Upper lobe of right lung (tissue), 1 donor: ENCODE results near the gene RAD51B. TPM values are rescaled to one million over a fixed set of nuclear protein-coding genes. Genes with fewer than 3 reads are reported as not detected.

ENCODE experiments used
- ATAC-seq: fragments of 200-7000 bp; cut with Tn5 transposase; one replicate; pipeline ENCODE4 v1.9.1; 2020; ENCODE audit warnings: mild to moderate bottlenecking, moderate library complexity
- DNase-seq: peaks from one replicate; pipeline ENCODE4 v3.0.0-alpha.2; 2020
- H3K27ac ChIP-seq: fragments of 200-600 bp; one replicate; pipeline ENCODE4 v1.8.0; 2022
- H3K27me3 ChIP-seq: fragments of 200-600 bp; one replicate; pipeline ENCODE4 v1.8.0; 2022; ENCODE audit warnings: mild to moderate bottlenecking
- H3K36me3 ChIP-seq: fragments of 200-600 bp; one replicate; pipeline ENCODE4 v1.8.0; 2022
- H3K4me1 ChIP-seq: fragments of 200-600 bp; one replicate; pipeline ENCODE4 v1.8.0; 2022
- H3K4me3 ChIP-seq: fragments of 200-600 bp; one replicate; pipeline ENCODE4 v1.8.0; 2022; ENCODE audit warnings: mild to moderate bottlenecking
- H3K9me3 ChIP-seq: fragments of 200-600 bp; one replicate; pipeline ENCODE4 v1.8.0; 2022
- CTCF ChIP-seq: fragments of 200-600 bp; IDR thresholded peaks from one replicate; pipeline ENCODE4 v1.8.0; 2022; ENCODE audit warnings: antibody characterized with exemption
- intact Hi-C: fragments of 100-400 bp; cut with DNase I; formaldehyde crosslinking; loops from one replicate; pipeline ENCODE4 v1.11.0; 2022
- total RNA-seq: library from RNA; stranded (reverse); fragmentation: NEBNext Ultra II Directional; extraction: Animal tissue kit (Norgen Biotek cat#: 25700); gene quantifications from one replicate; pipeline ENCODE4 v1.2.1, GENCODE V29; 2021
- donor health status: DM: no; HTN: yes; CAD: no; lungs with severe emphysema.

The RAD51B gene
- total RNA-seq, 1 donor from 2014 or later: 11.5 TPM

- ATAC-seq: no peak
- Histone ChIP-seq H3K9me3 (no peaks in the 10 kb centered on the region), H3K27me3 (no peaks in the 10 kb centered on the region), H3K36me3 (no peaks in the 10 kb centered on the region), H3K4me3 (no peak overlapping the region), H3K27ac (no peak overlapping the region), H3K4me1 (peaks cover 40% of the 10 kb centered on the region)
- DNase-seq: no peak
- no peak for TF ChIP-seq CTCF
- intact Hi-C loops: no loop called here
Measured at GRCh38 chr14:68679301-68679700, 859.7 kb downstream of the RAD51B start.

GRCh38 chr14:68679746-68680467 lies 860.3 kb downstream of the RAD51B start:
- DNase-seq (no peak), ATAC-seq (no peak)
- peaks cover 43% of the 10 kb centered on the region for H3K4me1 ChIP-seq
- no peaks in the 10 kb centered on the region for H3K27me3 ChIP-seq
- intact Hi-C loops: no loop called here
- no peaks in the 10 kb centered on the region for H3K9me3 ChIP-seq
- H3K27ac ChIP-seq: peak overlapping the region; percentile 5
- TF ChIP-seq CTCF: no peak
- H3K36me3 ChIP-seq: no peaks in the 10 kb centered on the region
- no peak overlapping the region for H3K4me3 ChIP-seq

GRCh38 chr14:68680541-68681051 lies 861.0 kb downstream of the RAD51B start:
- intact Hi-C loops: no loop called here
- TF ChIP-seq CTCF: no peak
- DNase-seq: peak; percentile 34
- peak; percentile 52 for ATAC-seq
- H3K4me1 ChIP-seq: peaks cover 45% of the 10 kb centered on the region
- H3K36me3 ChIP-seq: no peaks in the 10 kb centered on the region
- peak overlapping the region; percentile 5 for H3K27ac ChIP-seq
- no peak overlapping the region for H3K4me3 ChIP-seq
- no peaks in the 10 kb centered on the region for H3K27me3 ChIP-seq
- no peaks in the 10 kb centered on the region for H3K9me3 ChIP-seq

- Histone ChIP-seq H3K36me3 (no peaks in the 10 kb centered on the region), H3K9me3 (no peaks in the 10 kb centered on the region), H3K4me3 (no peak overlapping the region), H3K4me1 (peaks cover 50% of the 10 kb centered on the region), H3K27ac (peak overlapping the region; percentile 78), H3K27me3 (no peaks in the 10 kb centered on the region)
- ATAC-seq (no peak), DNase-seq (no peak)
- TF ChIP-seq CTCF: no peak
- intact Hi-C loops: no loop called here
Measured at GRCh38 chr14:68681256-68682011, 861.9 kb downstream of the RAD51B start.

GRCh38 chr14:68682166-68683103 lies 862.9 kb downstream of the RAD51B start:
- ATAC-seq: peak; percentile 71
- no peaks in the 10 kb centered on the region for H3K9me3 ChIP-seq
- no peak overlapping the region for H3K4me3 ChIP-seq
- no peaks in the 10 kb centered on the region for H3K36me3 ChIP-seq
- peak overlapping the region; percentile 78 for H3K27ac ChIP-seq
- H3K27me3 ChIP-seq: no peaks in the 10 kb centered on the region
- intact Hi-C loops: no loop called here
- H3K4me1 ChIP-seq: peaks cover 50% of the 10 kb centered on the region
- TF ChIP-seq CTCF: no peak
- DNase-seq: peak; percentile 46
